SU-DHL-6 (cell line): Measurements from ENCODE around the gene ADAMTS3.

Experiments used
- EZH2phosphoT487 ChIP-seq: fragments of 200-600 bp; sonication (generic), shearing (Covaris generic); conservative IDR thresholded peaks from 2 replicates; pipeline ENCODE4 v1.6.1; 2018; ENCODE audit warnings: mild to moderate bottlenecking, antibody characterized with exemption, low read length, moderate library complexity, mixed read lengths
- TF ChIP-seq, protein P1 (sequence below): fragments of 200-600 bp; sonication (generic); IDR thresholded peaks from one replicate; pipeline ENCODE4 v1.5.1; 2017; ENCODE audit warnings: antibody characterized with exemption, mild to moderate bottlenecking, low read length, moderate library complexity; ENCODE audit not compliant: insufficient read depth, poor library complexity, severe bottlenecking

DNA sequence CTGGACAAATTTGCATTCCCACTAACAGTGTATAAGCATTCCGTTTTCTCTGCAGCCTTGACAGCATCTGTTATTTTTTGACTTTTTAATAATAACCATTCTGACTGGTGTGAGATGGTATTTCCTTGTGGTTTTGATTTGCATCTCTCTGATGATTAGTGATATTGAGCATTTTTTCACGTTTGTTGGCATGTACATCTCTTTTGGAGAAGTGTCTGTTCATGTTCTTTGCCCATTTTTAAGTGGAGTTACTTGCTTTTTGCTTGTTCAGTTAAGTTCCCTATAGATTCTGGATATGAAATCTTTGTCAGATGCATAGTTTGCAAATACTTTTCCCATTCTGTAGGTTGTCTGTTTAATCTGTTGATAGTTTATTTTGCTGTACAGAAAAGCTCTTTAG is 68.8 kb downstream of the ADAMTS3 start:
- TF ChIP-seq, protein P1, sequence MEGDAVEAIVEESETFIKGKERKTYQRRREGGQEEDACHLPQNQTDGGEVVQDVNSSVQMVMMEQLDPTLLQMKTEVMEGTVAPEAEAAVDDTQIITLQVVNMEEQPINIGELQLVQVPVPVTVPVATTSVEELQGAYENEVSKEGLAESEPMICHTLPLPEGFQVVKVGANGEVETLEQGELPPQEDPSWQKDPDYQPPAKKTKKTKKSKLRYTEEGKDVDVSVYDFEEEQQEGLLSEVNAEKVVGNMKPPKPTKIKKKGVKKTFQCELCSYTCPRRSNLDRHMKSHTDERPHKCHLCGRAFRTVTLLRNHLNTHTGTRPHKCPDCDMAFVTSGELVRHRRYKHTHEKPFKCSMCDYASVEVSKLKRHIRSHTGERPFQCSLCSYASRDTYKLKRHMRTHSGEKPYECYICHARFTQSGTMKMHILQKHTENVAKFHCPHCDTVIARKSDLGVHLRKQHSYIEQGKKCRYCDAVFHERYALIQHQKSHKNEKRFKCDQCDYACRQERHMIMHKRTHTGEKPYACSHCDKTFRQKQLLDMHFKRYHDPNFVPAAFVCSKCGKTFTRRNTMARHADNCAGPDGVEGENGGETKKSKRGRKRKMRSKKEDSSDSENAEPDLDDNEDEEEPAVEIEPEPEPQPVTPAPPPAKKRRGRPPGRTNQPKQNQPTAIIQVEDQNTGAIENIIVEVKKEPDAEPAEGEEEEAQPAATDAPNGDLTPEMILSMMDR: no peak
- no peak for TF ChIP-seq EZH2phosphoT487
